Gastrocnemius medialis (tissue), 4 donors: Measurements from ENCODE around the gene CDHR3.

Experiments used
- CTCF ChIP-seq, 5 experiments: fragments of 450-650 bp in 3 of 5; fragments of 200-600 bp in 2 of 5; sonication (generic) in 2 of 5; IDR thresholded peaks in 4 of 5; conservative IDR thresholded peaks in 1 of 5; 1 replicate in 4 of 5; 2 replicates in 1 of 5; pipeline ENCODE4 v1.5.1; 2016 to 2019; ENCODE audit warnings: antibody characterized with exemption in 5 of 5, mild to moderate bottlenecking in 3 of 5, moderate library complexity in 3 of 5
- POLR2A ChIP-seq, 2 donors: fragments of 450-650 bp; IDR thresholded peaks; one replicate each; pipeline ENCODE4 v1.6.1; 2017; ENCODE audit warnings: antibody characterized with exemption in 2 of 2, mild to moderate bottlenecking in 2 of 2, moderate library complexity in 2 of 2

- TF ChIP-seq CTCF (IDR thresholded peaks at IDR 0.05 in 4 of 5, conservative IDR thresholded peaks at IDR 0.05 in 1 of 5): no peak
- no peak for TF ChIP-seq POLR2A (IDR thresholded peaks at IDR 0.05)
These were observed 98.9 kb downstream of the CDHR3 start for GRCh38 chr7:106062006-106062405.
